K562 (cell line): ENCODE data around the gene KLK2. TPM values are rescaled to one million over a fixed set of nuclear protein-coding genes. Genes with fewer than 3 reads are reported as not detected.

ENCODE experiments used
- ATAC-seq: fragments of 200-7000 bp; cut with Tn5 transposase; 3 replicates; pipeline ENCODE4 v1.9.1; 2020; ENCODE audit warnings: moderate library complexity
- BruUV-seq: library from RNA; stranded (reverse); fragments of 400-500 nt; replicated peaks from 2 replicates; lab custom pipeline; 2021; lab: Mats Ljungman, UMichigan
- CTCF ChIA-PET: fragments of 300-600 bp; formaldehyde crosslinking; extraction: SDS; loops from one replicate; lab custom pipeline; 2021; ENCODE audit warnings: low intra/inter-chr PET ratio; lab: Yijun Ruan, JAX
- POLR2A ChIA-PET: fragments of 300-600, 350-650 bp; sonication (Branson Sonifier 250); formaldehyde crosslinking; extraction: SDS; loops from one replicate; lab custom pipeline; 2021; ENCODE audit warnings: antibody characterized with exemption, inconsistent platforms; lab: Yijun Ruan, JAX
- DNase-seq, 4 experiments: peaks; one replicate each; pipeline versions ENCODE4 v3.0.0 to v3.0.0-alpha.2; 2011 to 2018; ENCODE audit warnings: low spot score in 3 of 4, mixed read lengths in 3 of 4; ENCODE audit errors: extremely low read depth in 1 of 4
- FAIRE-seq: peaks from 2 replicates; lab custom pipeline; 2011; peaks lifted over from hg19 to GRCh38; lab: Jason Lieb, UNC
- H2AFZ ChIP-seq: 2 replicates; pipeline ENCODE4 v1.6.0; 2011; ENCODE audit warnings: low read depth, low read length, control low read depth, inconsistent platforms
- H3K27ac ChIP-seq: fragments of 200-600 bp; 3 replicates; pipeline ENCODE4 v1.8.0; 2011; ENCODE audit warnings: low read depth, mild to moderate bottlenecking, control low read depth, inconsistent platforms, low read length, moderate library complexity, mixed read lengths; ENCODE audit errors: extremely low read depth
- H3K27me3 ChIP-seq, 2 experiments: fragments of 300-600 bp in 1 of 2; 2 replicates in 1 of 2; 3 replicates in 1 of 2; pipeline versions ENCODE4 v1.6.0 to v1.8.0; 2011; ENCODE audit warnings: inconsistent platforms in 2 of 2, low read length in 2 of 2, mild to moderate bottlenecking in 1 of 2, mixed read lengths in 1 of 2, moderate library complexity in 1 of 2; ENCODE audit not compliant: control insufficient read depth in 2 of 2, insufficient read depth in 2 of 2
- H3K36me3 ChIP-seq: fragments of 300-600 bp; 3 replicates; pipeline ENCODE4 v1.8.0; 2011; ENCODE audit warnings: mild to moderate bottlenecking, low read length, inconsistent platforms; ENCODE audit not compliant: control insufficient read depth, insufficient read depth
- H3K4me1 ChIP-seq, 2 experiments: fragments of 200-600 bp in 1 of 2; replicated peaks in 1 of 2; 2 replicates in 1 of 2; 3 replicates in 1 of 2; pipeline versions ENCODE4 v1.5.1 to v1.8.0; 2011; ENCODE audit warnings: inconsistent platforms in 2 of 2, low read length in 2 of 2, mild to moderate bottlenecking in 1 of 2, mixed read lengths in 1 of 2, moderate library complexity in 1 of 2; ENCODE audit not compliant: control insufficient read depth in 2 of 2, insufficient read depth in 2 of 2
- H3K4me2 ChIP-seq: 2 replicates; pipeline ENCODE4 v1.6.1; 2011; ENCODE audit warnings: low read length, control low read depth, inconsistent platforms, mixed read lengths; ENCODE audit not compliant: insufficient read depth
- H3K4me3 ChIP-seq: fragments of 200-600 bp; sonication (generic), shearing (Covaris generic); 2 replicates; pipeline ENCODE4 v1.5.1; 2016; ENCODE audit warnings: control low read depth, inconsistent platforms
- H3K79me2 ChIP-seq: fragments of 200-600 bp; 3 replicates; pipeline ENCODE4 v1.8.0; 2011; ENCODE audit warnings: low read length, inconsistent platforms; ENCODE audit not compliant: control insufficient read depth, insufficient read depth
- H3K9ac ChIP-seq, 2 experiments: 2 replicates each; pipeline versions ENCODE4 v1.6.0 to v1.6.1; 2011; ENCODE audit warnings: low read depth in 2 of 2, low read length in 2 of 2, control low read depth in 1 of 2, inconsistent platforms in 1 of 2, mild to moderate bottlenecking in 1 of 2, mixed read lengths in 1 of 2; ENCODE audit not compliant: insufficient read depth in 1 of 2
- H3K9me1 ChIP-seq: one replicate; pipeline ENCODE4 v1.6.0; 2011; ENCODE audit warnings: inconsistent platforms, mild to moderate bottlenecking, low read length, moderate library complexity; ENCODE audit not compliant: control insufficient read depth, insufficient read depth
- H3K9me3 ChIP-seq: replicated peaks from 2 replicates; pipeline ENCODE4 v1.5.1; 2011; ENCODE audit warnings: low read depth, low read length, inconsistent platforms; ENCODE audit not compliant: control insufficient read depth, insufficient read depth
- H4K20me1 ChIP-seq: replicated peaks from 2 replicates; pipeline ENCODE4 v1.6.1; 2011; ENCODE audit warnings: low read length, inconsistent platforms, mixed read lengths; ENCODE audit not compliant: control insufficient read depth, insufficient read depth
- ATF1 ChIP-seq, 2 experiments: fragments of 450-650 bp in 1 of 2; IDR thresholded peaks; 2 replicates each; pipeline ENCODE4 v1.6.1; 2016; ENCODE audit warnings: missing compliant biosample characterization in 1 of 2, missing genetic modification characterization in 1 of 2
- EHMT2 ChIP-seq: fragments of 450-650 bp; IDR thresholded peaks from 2 replicates; pipeline ENCODE4 v1.6.1; 2018; ENCODE audit warnings: antibody characterized with exemption
- ESRRA ChIP-seq: fragments of 450-650 bp; IDR thresholded peaks from 2 replicates; pipeline ENCODE4 v1.6.1; 2014; ENCODE audit warnings: low read depth, mild to moderate bottlenecking, moderate library complexity, borderline replicate concordance
- ETS2 ChIP-seq: IDR thresholded peaks from 2 replicates; pipeline ENCODE4 v1.6.1; 2016; ENCODE audit warnings: borderline replicate concordance, missing genetic modification characterization, mild to moderate bottlenecking, moderate library complexity, missing compliant biosample characterization; ENCODE audit not compliant: poor library complexity, severe bottlenecking
- NFIX ChIP-seq: fragments of 250-450 bp; sonication (Bioruptor Pico); IDR thresholded peaks from 2 replicates; pipeline ENCODE4 v1.4.0; 2020; ENCODE audit warnings: low read depth, mild to moderate bottlenecking, moderate library complexity
- TFAP4 ChIP-seq: sonication (generic); formaldehyde crosslinking; IDR thresholded peaks from 2 replicates; pipeline ENCODE4 v1.8.0; 2022; ENCODE audit warnings: missing genetic modification reagents, mild to moderate bottlenecking, moderate library complexity, borderline replicate concordance
- WGBS: fragments of 100-300 bp; shearing (Covaris generic); methylation state at CpG from one replicate; pipeline ENCODE4 v1.1.6; 2016; ENCODE audit warnings: low coverage, mixed read lengths; ENCODE audit not compliant: insufficient coverage; ENCODE audit errors: missing lambda C conversion rate; 5-methylcytosine and 5-hydroxymethylcytosine counted together
- in situ Hi-C: fragments of 300-500 bp; cut with MboI; formaldehyde crosslinking; loops from 4 replicates; pipeline ENCODE4 v1.15.0; 2018; ENCODE audit warnings: inconsistent platforms, mixed read lengths
- intact Hi-C: fragments of 100-400 bp; cut with micrococcal nuclease; formaldehyde crosslinking; loops from 2 replicates; pipeline ENCODE4 v1.14.2; 2022
- polyA plus RNA-seq, 8 experiments: library from polyadenylated mRNA; depleted of rRNA in 4 of 8; stranded (reverse) in 5 of 8; unstranded in 3 of 8; fragments of >200 nt; fragmentation: Nextera tagmentation in 2 of 8; fragmentation: Illumina TruSeq in 1 of 8; extraction: Ambion mirVana in 2 of 8; extraction: Trizol in 1 of 8; gene quantifications; 2 replicates each; pipeline versions ENCODE4 v1.2.1 to v1.2.3, GENCODE V29; 2011 to 2014; ENCODE audit warnings: inconsistent platforms in 1 of 8, missing spikeins in 1 of 8
- total RNA-seq, 7 experiments: library from RNA; depleted of rRNA in 6 of 7; stranded (reverse); fragments of >200 nt in 6 of 7; fragmentation: Illumina TruSeq in 2 of 7; extraction: Trizol in 2 of 7; gene quantifications; 2 replicates each; pipeline versions ENCODE4 v1.2.1 to v1.2.3, GENCODE V29; 2011 to 2021; ENCODE audit warnings: low replicate concordance in 1 of 7

Gene KLK2
- total and polyA plus RNA-seq, 9 of the 15 experiments (the other 6 are each of a cell fraction or from before 2014, with no cell fraction given): 0.11 to 0.47 (median 0.23) TPM; not detected in 1

GRCh38 chr19:50830266-50831025 is 42.8 kb upstream of the KLK2 start:
- ATAC-seq: no peak
- H3K4me1 ChIP-seq: peaks cover 9 to 14% of the 10 kb centered on the region in 2 experiments; a peak in 4 of 5 replicates
- peak overlapping the region in 1 of 2 experiments; percentile 28; a peak in 1 of 4 replicates for H3K9ac ChIP-seq
- H3K4me3 ChIP-seq: no peak overlapping the region
- H2AFZ ChIP-seq: no peak overlapping the region
- BruUV-seq: no TSS peak
- CTCF ChIA-PET: no interaction called here
- no peaks in the 10 kb centered on the region for H3K9me3 ChIP-seq
- POLR2A ChIA-PET: interaction anchor here (1.0 to 2.2 kb wide), 2 partner anchors 9 to 26 kb away, joined by 3 to 13 read pairs; no protein-coding TSS in a partner anchor
- intact Hi-C loops: no loop called here
- 0 out of 2 replicates have a peak, but pooled peaks have one; percentile 3 for TF ChIP-seq ATF1 (CRISPR knock-in tag; IDR thresholded peaks at IDR 0.05)
- no peak for TF ChIP-seq ATF1 (tag; IDR thresholded peaks at IDR 0.05)
- TF ChIP-seq ETS2 (tag): no peak
- no peak for TF ChIP-seq EHMT2
- TF ChIP-seq ESRRA: peak; percentile 62; the same call in 1 of the 2 replicates
- no peak for TF ChIP-seq NFIX (CRISPR knock-in tag)
- TF ChIP-seq TFAP4 (CRISPR knock-in tag): 0 out of 2 replicates have a peak, but pooled peaks have one; percentile 6
- TF ChIP-seq, all 486 proteins: peak for 3
- Histone ChIP-seq H3K4me2 (no peak overlapping the region), H3K36me3 (no peaks in the 10 kb centered on the region), H3K9me1 (no peaks in the 10 kb centered on the region), H3K79me2 (no peaks in the 10 kb centered on the region), H3K27me3 (peaks cover 0 to 20% of the 10 kb centered on the region in 2 experiments; a peak in 3 of 5 replicates), H4K20me1 (no peaks in the 10 kb centered on the region; the same call in 1 of the 2 replicates), H3K27ac (no peak overlapping the region)
- WGBS: 40% methylated on average over 15 of the region's 17 CpGs
- in situ Hi-C loops: no loop called here
- FAIRE-seq (no peak), DNase-seq (no peak)
